ENCODE results near the gene THEMIS. TPM values are rescaled to one million over a fixed set of nuclear protein-coding genes. Genes with fewer than 3 reads are reported as not detected.

The THEMIS gene
- total and polyA plus RNA-seq, 2 experiments from 2014 or later: not detected

DNA sequence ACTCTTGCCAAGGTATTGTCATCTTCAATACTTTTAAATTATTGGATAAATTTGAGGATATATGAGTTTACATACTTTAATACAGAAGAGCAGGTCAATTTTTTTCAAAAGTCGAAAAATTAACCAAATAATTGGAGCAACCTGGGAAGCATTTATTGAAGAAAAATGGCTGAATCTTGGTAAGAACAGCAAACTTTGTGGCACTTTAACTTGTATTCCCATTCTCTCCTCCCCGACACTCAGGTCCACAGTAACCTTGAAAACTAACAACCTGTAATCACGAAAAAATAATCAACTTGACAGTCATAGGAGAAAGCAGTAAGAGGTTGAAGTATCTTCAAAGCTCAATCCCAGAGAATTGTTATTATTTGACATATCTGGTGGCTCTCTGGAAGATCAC lies 55.6 kb downstream of the THEMIS start:
- Histone ChIP-seq H3K27ac (no peak overlapping the region), H3K4me1 (ENCODE audit: insufficient read depth) (no peaks in the 10 kb centered on the region), H2AFZ (no peak overlapping the region), H3K9me3 (ENCODE audit: low read depth) (no peaks in the 10 kb centered on the region), H3K79me2 (no peaks in the 10 kb centered on the region), H3K4me2 (no peak overlapping the region), H3K9me2 (replicated peaks; ENCODE audit: insufficient read depth) (no peaks in the 10 kb centered on the region), H3K27me3 (no peaks in the 10 kb centered on the region), H3K36me3 (replicated peaks; ENCODE audit: insufficient read depth, low read depth) (no peaks in the 10 kb centered on the region), H3K4me3 (no peak overlapping the region), H4K20me1 (ENCODE audit: insufficient read depth, poor library complexity, severe bottlenecking) (no peaks in the 10 kb centered on the region)
- DNase-seq (ENCODE audit: low spot score): no peak
- 83% methylated on average over 3 of the region's 3 CpGs for WGBS (ENCODE audit: low lambda C conversion rate, missing lambda C conversion rate)
- TF ChIP-seq EZH2phosphoT487 (IDR thresholded peaks at IDR 0.05; ENCODE audit: low read depth, severe bottlenecking, unreplicated experiment) (no peak), EZH2 (IDR thresholded peaks at IDR 0.05; ENCODE audit: borderline replicate concordance) (no peak)
- TF ChIP-seq, protein P1, sequence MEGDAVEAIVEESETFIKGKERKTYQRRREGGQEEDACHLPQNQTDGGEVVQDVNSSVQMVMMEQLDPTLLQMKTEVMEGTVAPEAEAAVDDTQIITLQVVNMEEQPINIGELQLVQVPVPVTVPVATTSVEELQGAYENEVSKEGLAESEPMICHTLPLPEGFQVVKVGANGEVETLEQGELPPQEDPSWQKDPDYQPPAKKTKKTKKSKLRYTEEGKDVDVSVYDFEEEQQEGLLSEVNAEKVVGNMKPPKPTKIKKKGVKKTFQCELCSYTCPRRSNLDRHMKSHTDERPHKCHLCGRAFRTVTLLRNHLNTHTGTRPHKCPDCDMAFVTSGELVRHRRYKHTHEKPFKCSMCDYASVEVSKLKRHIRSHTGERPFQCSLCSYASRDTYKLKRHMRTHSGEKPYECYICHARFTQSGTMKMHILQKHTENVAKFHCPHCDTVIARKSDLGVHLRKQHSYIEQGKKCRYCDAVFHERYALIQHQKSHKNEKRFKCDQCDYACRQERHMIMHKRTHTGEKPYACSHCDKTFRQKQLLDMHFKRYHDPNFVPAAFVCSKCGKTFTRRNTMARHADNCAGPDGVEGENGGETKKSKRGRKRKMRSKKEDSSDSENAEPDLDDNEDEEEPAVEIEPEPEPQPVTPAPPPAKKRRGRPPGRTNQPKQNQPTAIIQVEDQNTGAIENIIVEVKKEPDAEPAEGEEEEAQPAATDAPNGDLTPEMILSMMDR (IDR thresholded peaks at IDR 0.05; ENCODE audit: poor library complexity): no peak

DNA sequence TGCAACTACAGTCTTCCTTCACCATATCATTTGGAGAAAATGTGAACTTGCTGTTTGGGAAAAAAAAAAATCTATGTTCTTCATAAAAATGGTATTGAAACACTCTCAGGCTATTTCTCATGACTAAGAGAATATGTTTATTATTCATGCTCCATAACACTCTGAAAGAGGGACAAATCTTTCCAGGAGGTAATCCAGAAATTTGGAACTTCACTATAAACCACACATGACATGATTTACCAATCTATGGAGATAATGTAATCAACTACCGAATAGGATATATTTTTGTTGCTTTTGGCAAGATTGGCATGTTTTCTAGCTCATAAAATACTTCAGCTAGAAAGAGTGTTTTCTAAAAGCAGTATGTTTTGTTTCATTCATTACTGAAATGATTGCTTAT lies 56.3 kb downstream of the THEMIS start:
- 79% methylated on average over 1 of the region's 1 CpG for WGBS (ENCODE audit: low lambda C conversion rate, missing lambda C conversion rate)
- no peak overlapping the region for H3K4me2 ChIP-seq
- no peaks in the 10 kb centered on the region for H3K27me3 ChIP-seq
- H3K4me1 ChIP-seq (ENCODE audit: insufficient read depth): no peaks in the 10 kb centered on the region
- H4K20me1 ChIP-seq (ENCODE audit: insufficient read depth, poor library complexity, severe bottlenecking): no peaks in the 10 kb centered on the region
- H3K36me3 ChIP-seq (replicated peaks; ENCODE audit: insufficient read depth, low read depth): no peaks in the 10 kb centered on the region
- no peak for DNase-seq (ENCODE audit: low spot score)
- H3K9me2 ChIP-seq (replicated peaks; ENCODE audit: insufficient read depth): no peaks in the 10 kb centered on the region
- H2AFZ ChIP-seq: no peak overlapping the region
- no peaks in the 10 kb centered on the region for H3K79me2 ChIP-seq
- no peak for TF ChIP-seq EZH2phosphoT487 (IDR thresholded peaks at IDR 0.05; ENCODE audit: low read depth, severe bottlenecking, unreplicated experiment)
- TF ChIP-seq EZH2 (IDR thresholded peaks at IDR 0.05; ENCODE audit: borderline replicate concordance): no peak
- TF ChIP-seq, protein P1 (IDR thresholded peaks at IDR 0.05; ENCODE audit: poor library complexity): no peak
- no peak overlapping the region for H3K27ac ChIP-seq
- no peak overlapping the region for H3K4me3 ChIP-seq
- no peaks in the 10 kb centered on the region for H3K9me3 ChIP-seq (ENCODE audit: low read depth)

DNA sequence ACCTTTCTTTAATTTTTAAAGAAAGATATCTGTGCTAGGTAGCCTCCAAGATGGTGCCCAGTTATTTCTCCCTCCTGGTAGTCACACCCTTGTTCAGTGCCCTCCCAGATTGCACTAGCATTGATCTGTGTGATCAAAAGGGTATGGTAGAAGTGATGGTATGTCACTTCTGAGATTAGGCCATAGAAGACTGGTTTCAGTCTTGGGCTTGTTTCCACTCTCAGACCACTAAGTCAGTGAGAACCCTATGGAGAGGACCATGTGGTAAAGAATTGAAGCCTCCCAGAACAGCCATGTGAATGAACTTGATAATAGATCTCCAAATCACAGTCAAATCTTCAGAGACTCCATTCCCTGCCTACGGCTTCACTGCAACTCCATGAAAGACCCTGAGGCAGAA lies 57.3 kb downstream of the THEMIS start:
- no peak overlapping the region for H3K4me2 ChIP-seq
- TF ChIP-seq EZH2phosphoT487 (IDR thresholded peaks at IDR 0.05; ENCODE audit: low read depth, severe bottlenecking, unreplicated experiment) (no peak), EZH2 (IDR thresholded peaks at IDR 0.05; ENCODE audit: borderline replicate concordance) (no peak)
- TF ChIP-seq, protein P1 (IDR thresholded peaks at IDR 0.05; ENCODE audit: poor library complexity): no peak
- WGBS (ENCODE audit: low lambda C conversion rate, missing lambda C conversion rate): 88% methylated on average over 1 of the region's 1 CpG
- no peaks in the 10 kb centered on the region for H3K27me3 ChIP-seq
- H3K9me3 ChIP-seq (ENCODE audit: low read depth): no peaks in the 10 kb centered on the region
- H3K36me3 ChIP-seq (replicated peaks; ENCODE audit: insufficient read depth, low read depth): no peaks in the 10 kb centered on the region
- H3K4me3 ChIP-seq: no peak overlapping the region
- no peak overlapping the region for H3K27ac ChIP-seq
- H4K20me1 ChIP-seq (ENCODE audit: insufficient read depth, poor library complexity, severe bottlenecking): no peaks in the 10 kb centered on the region
- no peak overlapping the region for H2AFZ ChIP-seq
- H3K9me2 ChIP-seq (replicated peaks; ENCODE audit: insufficient read depth): no peaks in the 10 kb centered on the region
- no peaks in the 10 kb centered on the region for H3K4me1 ChIP-seq (ENCODE audit: insufficient read depth)
- DNase-seq (ENCODE audit: low spot score): no peak
- H3K79me2 ChIP-seq: no peaks in the 10 kb centered on the region

DNA sequence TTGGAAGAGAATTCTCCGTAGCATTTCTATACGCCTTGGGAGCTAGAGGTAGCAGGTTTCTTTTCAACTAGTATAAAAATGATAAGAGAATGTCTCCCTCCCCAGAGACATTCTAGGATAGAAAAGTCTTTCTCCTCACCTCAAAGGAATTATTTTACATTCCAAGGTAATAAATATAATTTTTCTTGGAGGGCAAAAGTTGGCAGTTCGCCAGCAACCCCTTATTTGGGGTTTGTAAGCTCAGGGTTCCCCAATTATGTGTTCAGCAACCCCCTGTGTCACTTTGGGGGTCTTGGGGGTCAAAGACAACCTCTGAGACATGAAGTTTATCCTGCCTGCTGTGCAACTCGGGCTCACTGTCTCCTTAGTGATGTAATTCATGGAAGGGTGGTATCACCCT lies 58.3 kb downstream of the THEMIS start:
- TF ChIP-seq, protein P1 (IDR thresholded peaks at IDR 0.05; ENCODE audit: poor library complexity): no peak
- TF ChIP-seq EZH2 (IDR thresholded peaks at IDR 0.05; ENCODE audit: borderline replicate concordance): no peak
- no peak for TF ChIP-seq EZH2phosphoT487 (IDR thresholded peaks at IDR 0.05; ENCODE audit: low read depth, severe bottlenecking, unreplicated experiment)
- 87% methylated on average over 4 of the region's 4 CpGs for WGBS (ENCODE audit: low lambda C conversion rate, missing lambda C conversion rate)
- no peaks in the 10 kb centered on the region for H3K9me3 ChIP-seq (ENCODE audit: low read depth)
- no peak overlapping the region for H3K4me2 ChIP-seq
- no peaks in the 10 kb centered on the region for H4K20me1 ChIP-seq (ENCODE audit: insufficient read depth, poor library complexity, severe bottlenecking)
- no peaks in the 10 kb centered on the region for H3K27me3 ChIP-seq
- H3K27ac ChIP-seq: no peak overlapping the region
- H3K9me2 ChIP-seq (replicated peaks; ENCODE audit: insufficient read depth): no peaks in the 10 kb centered on the region
- H3K4me3 ChIP-seq: no peak overlapping the region
- H2AFZ ChIP-seq: no peak overlapping the region
- H3K79me2 ChIP-seq: no peaks in the 10 kb centered on the region
- H3K4me1 ChIP-seq (ENCODE audit: insufficient read depth): no peaks in the 10 kb centered on the region
- no peaks in the 10 kb centered on the region for H3K36me3 ChIP-seq (replicated peaks; ENCODE audit: insufficient read depth, low read depth)
- no peak for DNase-seq (ENCODE audit: low spot score)

Data from hepatocyte (in vitro differentiated cells).